ENCODE results near the gene CEBPB.

Gene CEBPB

DNA sequence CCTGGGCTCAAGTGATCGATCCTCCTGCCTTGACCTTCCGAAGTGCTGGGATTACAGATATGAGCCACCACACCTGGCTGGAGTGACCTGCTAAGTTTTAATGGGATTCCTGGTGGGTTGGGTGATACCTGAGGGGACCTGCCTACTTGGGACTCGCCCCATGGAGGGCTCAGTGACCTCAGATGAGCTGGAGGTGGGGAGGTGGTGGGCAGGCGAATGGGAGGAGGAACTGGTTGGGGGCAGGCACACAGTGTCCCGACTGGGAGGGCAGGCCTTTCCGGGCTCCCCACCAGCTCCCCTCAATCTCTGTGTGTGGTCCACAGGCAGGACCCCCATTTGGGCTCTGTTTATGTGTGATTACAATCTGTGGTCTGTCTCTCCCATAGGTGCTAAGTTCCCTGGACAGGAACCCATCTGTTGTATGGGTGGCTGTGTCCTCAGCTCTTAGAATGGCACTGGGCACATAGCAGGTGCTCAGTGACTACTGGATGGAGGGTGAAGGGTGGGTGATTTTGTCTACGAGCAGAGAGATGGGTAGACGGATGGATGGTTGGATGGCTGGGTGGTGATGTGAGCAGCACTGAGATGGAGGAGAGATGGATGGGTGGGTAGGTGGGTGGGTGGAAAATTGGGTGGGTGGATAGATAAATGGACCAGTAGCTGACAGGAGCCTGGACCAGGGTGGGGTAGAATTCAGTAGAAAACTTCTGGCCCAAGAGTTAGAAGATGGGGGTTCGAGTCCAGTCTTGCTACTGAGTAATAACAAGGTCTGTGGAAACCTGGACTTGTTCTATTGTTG is 23.8 kb downstream of the CEBPB start:
- DNase-seq, result no peak

DNA sequence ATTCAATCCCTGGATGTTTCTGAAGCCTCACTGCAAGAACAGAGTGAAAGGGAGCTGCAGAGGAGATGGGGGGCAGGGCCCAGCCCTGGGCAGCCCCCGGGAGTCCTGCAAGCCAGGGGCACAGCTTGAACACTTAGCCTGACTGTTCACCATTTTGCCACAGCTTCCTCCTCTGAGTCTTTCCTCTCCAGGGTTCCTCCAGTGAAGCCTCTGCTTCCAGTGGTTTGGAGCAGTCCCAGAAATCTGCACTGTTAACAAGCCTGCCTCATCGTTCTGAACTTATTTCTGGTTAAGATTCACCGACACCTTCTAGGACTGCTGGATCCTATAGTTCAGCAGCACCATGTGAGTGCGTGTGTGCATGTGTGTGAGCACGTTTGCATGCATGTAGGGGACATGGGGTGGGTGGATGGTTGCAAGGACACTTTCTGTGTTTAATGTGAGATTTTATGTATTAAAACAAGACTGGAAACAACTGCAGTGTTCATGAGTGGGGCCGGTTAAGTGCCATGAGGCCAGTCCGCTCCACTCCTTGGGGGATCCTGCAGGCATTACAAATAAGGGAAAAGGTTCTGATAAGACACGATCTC is 24.6 kb downstream of the CEBPB start:
- no peak for DNase-seq

DNA sequence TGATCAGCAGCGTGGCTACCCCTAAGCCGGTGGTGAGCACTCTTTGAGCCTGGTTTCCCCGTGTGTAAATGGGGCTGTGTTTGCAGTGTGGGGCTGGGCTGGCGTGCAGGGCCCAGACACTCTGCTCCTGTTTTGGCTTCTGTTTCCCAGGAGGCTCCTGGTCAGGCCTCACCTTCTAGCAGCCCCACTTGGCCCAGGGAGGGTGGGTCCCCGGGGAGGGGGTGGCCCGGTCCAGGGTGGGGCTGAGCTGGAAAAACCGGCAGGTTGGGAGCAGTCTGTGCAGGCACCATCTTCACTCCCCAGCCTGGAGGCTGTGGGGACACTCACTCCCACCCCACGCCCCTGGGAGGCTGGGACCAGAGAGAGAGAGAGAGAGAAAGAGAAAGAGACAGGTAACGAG is 25.3 kb downstream of the CEBPB start:
- no peak for DNase-seq

DNA sequence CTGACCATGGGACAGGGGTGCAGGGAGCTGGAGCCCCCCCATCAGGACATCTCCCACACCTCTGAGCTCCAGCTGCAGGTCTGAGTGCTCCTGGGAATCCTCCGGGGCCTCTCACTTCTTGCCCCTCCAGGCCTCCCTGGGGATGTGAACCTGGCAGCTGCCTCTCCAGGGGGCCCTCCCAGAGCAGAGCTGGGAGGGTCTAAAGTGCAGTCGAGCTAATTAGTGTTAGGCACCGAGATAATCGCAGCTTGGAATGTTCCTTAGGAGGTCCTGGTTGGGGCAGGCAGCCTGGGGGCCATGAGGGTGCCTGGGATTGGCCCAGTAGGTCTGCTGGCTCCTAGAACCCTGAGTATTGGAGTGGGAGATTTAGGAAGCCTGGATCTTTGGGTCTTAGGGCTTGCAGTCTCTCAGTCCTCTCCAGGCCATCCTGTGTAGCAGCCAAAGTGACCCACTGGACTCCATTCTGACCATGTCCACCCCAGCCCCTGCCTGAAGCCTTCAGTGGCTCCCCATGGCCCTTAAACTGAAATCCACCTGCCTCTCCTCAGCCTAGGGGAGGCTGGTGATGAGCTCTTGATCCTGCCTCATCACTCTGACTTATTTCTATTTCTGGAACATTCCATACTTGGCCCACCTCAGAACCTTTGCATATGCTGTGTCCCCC is 26.0 kb downstream of the CEBPB start:
- no peak for DNase-seq

DNA sequence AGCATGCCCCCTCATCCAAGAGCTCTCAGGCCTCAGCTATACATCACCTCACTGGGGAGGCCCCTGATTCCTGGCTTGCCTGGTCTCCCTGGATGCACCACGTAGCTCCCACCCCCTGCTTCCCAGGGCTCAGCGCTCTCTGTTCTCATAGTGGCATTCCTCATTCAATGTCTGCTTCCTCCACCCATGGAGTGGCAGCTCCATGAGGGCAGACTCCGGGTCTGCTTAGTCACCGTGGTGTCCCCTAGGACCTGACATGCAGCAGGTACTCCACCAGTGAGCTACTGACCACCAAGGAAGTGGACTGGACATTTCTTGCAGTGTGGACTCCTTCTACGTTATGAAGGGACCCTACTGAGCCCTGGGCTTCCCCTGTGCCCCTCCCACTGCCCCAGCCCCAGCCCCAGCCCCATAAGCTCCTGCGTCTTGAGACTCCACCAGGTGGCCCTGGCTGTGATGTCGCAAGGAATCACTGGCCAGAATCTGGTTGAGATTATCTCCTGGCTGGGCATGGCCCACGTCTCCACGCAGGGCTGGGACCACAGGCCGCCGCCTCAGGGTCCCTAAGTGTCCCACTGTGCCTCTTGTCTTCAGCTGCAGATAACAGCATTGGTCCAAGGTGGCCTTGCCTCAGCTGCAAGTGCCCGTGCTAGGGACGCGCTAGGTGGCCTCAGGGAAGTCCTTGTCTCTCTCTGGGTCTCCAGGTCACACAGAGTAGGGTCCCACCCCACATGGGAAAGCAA is 26.7 kb downstream of the CEBPB start:
- no peak for DNase-seq

DNA sequence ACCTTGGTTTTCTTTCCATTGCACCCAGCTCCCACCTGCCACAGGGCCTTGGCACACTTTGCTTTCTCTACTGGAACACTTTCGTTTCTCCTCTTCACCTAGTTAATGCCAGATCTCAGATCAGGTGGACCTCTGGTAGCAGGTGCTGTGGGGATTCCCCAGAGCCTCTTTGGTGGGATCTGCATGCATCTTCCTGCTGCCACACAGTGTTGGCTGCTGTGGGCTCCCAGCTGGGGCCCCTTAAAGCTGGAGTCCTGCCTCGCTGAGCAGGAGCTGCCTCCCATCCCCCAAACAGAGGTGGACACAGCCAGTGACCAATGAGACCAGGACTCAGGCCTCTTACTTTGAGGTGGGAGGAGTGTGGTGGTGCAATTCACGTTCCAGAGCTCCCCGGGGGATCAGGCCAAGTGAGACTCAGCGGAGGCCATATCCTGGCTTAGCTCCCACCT is 28.4 kb downstream of the CEBPB start:
- DNase-seq, result no peak

DNA sequence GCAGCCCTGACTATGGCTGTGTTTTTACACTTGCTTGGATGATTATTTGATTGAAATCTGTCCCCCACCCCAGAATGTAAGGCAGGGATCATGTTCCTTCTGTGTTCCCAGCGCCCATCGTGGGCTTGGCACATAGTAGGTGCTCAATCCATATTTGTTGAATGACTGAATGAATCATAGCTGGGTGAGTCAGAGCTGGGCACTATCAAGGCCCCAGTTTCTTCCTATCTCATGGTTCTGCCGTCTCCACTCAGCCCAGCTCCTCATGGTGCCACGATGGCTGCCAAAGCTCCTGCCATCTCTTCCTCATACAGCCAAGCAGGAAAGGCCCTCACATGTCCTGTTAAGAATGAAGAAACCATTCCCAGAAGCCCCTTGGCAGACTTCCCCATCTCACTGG is 29.0 kb downstream of the CEBPB start:
- DNase-seq, result no peak

DNA sequence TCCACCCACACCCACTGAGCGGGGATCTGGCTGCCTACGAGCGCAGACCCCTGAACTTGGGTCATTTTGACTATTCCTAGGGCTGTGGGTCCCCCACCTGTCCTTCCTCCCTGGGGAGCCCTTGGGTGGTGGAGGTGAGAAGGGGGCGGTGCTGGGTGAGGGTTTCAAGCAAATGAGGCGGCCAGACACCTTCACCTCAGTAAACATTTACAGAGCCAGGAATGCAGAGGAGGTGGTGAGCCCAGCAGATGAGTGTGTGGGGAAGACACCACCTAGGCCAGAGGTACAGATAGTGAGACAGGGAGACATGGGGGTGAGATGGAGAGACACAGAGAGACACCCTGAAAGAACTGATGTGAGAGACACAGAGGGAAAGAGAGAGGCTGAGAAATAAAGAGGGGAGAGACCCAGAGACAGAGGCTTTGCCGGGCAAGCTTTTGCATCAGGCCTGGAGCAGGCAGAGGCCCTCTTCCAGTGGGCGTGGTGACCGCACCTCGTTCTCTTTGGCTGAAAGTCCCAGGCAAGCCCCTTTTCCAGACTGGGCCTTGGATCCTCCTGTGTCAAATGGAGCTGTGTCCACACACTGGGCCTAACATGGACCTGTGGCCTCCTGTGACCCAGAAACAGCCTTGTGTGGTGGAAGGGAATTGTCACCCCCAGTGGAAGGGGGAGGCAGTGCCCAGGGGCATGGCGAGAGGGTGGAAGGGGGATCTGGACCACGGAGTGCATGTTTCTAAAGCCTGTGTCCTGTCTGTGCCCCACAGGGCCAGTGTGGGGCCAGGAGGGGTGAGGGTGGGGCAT is 29.7 kb downstream of the CEBPB start:
- DNase-seq, result no peak

DNA sequence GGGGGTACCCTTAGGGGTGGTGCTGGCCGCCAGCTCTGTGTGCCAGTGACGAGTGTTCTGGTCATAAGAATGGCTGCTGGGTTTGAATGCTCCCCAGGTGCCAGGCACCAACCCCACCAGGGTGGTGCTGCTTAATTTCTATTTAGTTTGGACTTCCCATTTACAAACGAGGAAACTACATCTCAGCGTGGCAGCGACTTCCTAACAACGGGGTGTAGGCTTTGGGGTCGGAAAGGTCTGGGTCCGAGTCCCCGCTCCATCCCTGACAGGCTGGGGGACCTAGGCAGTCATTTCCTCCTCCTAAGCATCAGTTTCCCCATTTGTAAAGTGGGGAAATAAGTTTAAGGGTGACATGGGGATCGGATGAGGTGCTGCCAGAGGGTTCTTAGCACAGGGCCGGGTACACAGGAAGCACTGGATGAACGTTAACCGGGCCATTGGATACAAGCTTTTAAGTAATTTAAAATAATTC is 30.3 kb downstream of the CEBPB start:
- no peak for DNase-seq

DNA sequence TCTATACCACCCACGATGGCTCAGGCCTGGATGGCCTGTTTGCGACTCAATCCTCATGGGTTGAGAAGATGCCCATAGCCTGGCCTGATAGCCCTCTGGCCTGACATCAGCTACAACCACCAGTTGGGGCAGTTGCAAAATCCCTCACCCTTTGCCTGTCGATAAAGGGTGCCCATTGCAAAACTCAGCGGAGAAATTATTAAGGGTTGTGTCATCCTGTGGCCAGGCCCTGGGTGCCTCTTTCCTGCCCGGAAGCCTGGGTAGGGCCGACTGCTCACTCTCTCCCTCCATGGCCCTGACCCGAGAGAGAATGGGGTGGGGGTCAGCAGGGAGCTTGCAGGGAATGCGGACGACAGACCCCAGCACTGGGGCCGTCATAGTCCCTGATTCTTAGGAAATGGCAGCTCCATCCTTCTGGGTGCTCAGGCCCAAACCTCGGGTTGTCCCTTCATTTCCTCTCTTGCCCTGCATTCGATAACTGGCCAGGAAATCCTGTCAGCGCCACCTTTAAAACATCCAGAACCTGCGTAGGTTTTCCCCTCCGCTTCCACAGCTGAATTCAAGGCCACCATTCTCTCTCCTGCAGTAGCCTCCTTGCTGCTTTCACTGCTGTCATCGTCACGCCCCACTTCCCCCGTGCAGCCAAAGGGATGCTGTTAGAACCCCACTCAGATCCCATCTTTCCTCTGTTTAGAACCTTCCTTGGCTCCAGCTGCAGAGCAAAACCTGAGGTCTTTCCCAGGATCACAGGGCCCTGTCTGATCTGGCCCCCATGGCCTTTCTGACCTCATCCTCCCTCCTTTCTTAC is 31.1 kb downstream of the CEBPB start:
- DNase-seq, result no peak

DNA sequence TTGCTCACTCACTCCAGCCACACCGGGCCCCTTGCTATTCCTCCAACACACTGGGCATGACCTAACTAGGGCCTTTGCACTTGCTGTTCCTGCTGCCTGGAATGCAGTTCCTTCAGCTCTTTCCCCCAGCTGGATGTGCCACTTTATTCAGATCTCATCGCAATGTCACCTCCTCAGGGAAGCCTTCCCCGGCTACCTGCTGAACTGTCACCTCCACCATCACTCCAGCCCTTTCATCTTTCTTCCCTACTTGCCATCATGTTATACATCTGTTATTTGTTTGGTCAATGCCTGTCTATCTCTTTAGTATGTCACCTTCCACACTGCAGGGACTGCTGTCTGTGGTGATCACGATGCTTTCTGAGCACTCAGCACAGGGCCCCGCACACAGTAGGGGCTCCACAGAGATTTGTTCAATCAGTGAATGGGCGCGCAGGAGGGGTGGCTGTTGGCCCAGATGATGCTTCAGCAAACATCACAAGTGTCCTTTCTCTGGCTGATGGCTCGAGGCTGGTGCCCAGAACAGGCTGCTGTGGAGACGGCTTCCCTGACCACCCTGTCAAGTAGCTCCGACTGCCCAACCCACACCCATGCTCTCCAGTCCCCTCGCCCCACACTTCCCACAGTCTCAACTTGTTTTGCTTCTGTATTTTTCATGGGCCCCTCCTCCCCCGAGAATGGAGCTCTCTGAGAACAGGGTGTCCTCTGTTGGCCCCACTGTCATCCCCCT is 31.8 kb downstream of the CEBPB start:
- no peak for DNase-seq

DNA sequence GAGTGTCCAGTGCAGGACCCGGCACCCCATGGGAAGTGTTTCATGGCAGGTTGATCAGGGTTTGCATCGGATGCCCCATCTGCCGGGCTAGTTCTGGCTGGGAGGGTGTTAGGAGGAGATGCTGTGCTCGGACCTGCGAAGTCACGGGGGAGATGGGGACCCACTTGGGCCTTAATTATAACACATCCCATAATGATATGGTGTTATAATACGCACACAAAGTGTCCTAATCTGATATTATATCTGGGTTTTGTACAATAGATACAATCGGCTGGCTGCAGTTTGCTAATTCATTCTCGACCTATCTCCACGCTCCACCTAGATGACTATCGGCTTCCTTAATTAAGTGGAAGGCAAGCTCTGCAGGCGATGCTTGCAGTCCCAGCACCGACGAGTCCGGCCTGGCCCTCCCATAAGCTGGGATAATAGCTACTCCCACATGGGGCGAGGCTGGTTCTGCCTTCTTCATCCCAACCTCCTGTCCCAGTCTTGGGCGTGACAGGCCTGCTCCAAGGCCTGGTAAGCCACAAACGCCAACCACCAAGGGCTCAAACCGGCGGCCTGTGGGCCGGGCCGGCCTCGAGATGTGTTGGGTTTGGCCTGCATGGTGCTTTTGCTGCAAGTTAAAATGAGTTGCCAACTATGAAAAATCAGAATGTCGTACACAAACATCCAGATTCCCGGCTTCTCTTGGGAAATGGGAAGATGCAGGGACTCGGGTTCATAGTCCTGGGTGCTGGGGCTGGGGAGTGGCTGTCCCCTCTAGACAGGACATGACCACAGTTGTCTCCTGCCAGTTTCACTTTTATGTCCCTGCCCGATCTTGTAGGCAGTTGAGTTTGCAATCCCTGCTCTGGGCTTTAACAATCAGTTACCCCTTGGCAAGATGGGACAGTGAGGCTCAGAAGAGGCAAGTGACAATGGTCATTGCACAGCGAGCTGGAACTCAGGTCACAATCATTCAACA is 32.7 kb downstream of the CEBPB start:
- no peak for DNase-seq

DNA sequence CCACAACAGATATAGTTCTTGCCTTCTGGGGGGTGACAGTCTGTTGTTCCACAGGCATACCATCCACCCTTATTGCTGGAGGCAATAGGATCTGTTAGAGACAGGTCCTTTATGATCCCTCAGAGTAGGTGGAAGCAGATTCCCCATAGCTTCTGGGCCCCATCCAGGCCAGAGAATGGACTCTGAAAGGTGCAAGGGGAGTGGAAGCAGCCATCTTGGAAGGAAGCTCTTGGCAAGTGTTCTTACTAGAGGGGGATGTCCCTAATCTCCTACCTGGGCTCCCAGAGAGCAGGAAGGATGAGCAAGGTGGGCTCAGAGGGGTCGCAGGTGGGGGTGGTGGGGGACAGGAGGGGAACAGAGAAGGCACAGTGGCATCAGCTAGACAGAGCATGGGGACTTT is 33.4 kb downstream of the CEBPB start:
- DNase-seq, result no peak

DNA sequence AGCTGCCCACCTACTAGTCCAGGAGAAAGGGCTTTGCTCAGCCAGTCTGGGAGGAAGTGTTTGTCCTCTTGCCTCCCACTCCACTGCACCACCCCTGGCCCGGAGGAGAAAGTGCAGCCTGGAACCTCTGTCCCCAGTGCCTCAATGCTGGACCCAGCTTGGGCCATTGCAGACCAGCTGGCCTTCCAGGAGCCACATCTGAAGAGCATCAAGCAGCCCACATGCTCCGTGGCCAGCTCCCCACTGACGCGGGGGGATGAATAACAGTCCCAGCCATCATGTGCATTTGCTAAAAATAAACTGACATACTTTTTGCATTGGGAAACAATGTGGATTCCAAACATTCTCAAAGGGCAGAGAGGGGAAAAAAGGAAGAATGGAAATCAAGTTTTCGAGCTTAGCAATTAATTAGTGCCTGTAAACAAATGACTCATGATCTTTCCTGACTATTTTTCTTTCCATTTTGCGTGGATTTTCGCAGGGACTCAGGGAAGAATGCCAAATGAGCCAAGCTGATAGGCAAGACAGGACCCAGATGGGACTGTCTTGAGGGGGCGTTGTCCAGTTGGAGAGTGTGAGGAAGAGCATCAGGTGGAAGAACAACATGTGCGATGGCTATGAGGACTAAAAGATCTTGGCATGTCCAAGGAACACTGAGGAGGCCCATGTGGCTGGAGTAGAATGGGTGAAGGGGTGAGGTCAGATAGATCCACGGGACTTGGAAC is 34.1 kb downstream of the CEBPB start:
- no peak for DNase-seq

DNA sequence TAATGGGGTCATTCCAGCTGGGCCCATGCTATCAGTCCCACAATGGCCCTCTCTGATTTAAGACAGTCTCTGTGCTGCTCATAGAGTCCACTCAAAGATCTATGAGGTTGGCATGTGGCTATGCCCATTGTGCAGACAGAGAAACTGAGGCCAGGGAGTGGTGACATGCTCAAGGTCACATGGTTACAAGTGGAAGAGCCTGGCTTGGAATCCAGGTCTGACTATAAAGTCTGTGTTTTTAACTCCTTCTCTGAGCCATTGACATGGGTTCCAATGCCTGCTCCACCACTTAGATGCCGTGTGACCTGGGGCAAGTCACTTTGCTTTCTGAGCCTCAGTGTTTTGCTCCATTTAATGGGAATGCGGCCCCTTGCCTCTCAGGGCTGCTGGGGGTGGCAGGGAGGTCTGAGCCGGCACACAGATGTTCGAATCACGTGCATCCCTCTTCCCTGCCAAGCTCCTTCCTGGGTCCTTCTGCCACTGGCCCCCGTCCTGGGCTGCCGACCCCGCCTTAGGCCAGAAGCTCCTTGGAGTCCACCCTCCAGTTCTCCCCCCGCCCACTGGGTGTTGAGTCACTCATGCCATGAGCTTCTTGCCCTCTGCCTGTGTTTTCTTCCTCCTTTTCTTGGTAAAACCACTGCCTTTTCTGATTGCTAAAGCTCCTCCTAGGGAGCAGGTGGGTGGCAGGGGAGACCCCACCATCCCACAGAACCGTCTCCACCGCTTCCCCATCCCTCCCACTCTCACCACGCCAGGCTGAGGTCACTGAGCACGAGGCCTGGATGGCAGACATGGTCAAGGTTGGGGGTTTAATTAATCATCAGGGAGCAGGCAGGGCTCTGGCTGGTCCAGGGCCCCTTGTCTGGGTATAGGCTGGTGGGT is 35.7 kb downstream of the CEBPB start:
- DNase-seq, result no peak

DNA sequence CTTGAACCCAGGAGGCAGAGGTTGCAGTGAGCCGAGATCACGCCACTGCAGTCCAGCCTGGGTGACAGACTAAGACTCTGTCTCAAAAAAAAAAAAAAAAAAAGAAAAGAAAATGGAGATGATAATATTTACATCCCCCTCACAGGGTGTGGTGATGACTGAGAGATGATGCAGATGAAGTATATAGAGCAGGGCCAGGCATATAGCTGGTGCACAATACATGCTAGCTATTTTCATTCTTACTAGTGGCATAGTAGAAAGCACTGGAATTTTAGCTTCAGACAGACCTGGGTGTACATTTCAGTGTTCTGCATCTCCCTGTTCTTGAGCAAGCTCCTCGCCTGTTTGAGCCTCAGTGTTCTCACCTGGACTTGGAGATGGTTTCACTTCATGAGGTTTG is 36.9 kb downstream of the CEBPB start:
- DNase-seq, result no peak

DNA sequence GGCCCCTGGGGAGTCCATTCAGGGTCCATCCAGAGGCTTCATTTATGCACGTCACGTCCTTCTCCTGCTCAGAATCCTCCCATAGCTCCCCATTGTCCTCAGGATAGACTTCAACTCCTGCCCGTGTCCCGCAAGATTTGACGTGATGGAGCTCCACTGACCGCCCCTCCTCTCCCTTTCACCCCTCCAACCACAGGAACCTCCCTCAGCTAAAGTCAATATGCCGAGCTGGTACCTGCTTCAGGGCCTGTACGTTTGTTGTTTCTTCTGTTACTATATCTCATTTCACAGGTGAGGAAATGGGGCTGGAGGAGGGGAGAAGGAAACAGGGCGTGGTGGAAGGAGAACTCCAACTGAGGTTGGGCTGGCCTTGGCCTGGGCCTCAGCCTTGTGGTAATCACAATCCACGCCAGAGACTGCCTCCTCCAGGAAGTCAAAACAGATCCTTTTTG is 38.6 kb downstream of the CEBPB start:
- DNase-seq, result no peak

DNA sequence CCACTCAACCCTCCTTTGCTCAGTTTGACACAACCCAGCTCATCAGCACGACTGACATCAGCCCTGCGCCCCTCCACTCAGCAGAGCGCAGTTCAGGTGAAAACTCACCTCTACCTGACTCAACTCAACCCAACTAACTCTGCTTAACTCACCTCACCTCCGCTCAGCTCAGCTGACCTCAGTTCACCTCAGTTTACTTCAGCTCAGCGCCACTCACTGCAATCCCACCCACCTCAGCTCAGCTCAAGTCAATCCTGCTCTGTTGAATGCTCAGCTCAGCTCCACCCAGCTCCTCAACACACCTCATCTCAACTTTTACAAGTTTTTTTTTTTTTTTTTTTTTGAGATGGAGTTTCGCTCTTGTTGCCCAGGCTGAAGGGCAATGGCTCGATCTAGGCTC is 39.6 kb downstream of the CEBPB start:
- DNase-seq, result no peak
